HL-60/S4 treated with retinoic acid at 250 ng/mL for 4 days and 3 days (cell line): ENCODE results near the gene IFFO2.

ENCODE experiments used
- in situ Hi-C: fragments of 300-500 bp; cut with MboI; formaldehyde crosslinking; loops from 2 replicates; pipeline ENCODE4 v1.7.0; 2022; ENCODE audit warnings: low sequenced_read_pairs

The IFFO2 gene

GRCh38 chr1:18938008-18938706 is 18.3 kb downstream of the IFFO2 start:
- in situ Hi-C loops, result no loop called here

GRCh38 chr1:18937539-18937938 is 18.9 kb downstream of the IFFO2 start:
- in situ Hi-C loops, result no loop called here

- in situ Hi-C loops, result no loop called here
Measured at GRCh38 chr1:18936814-18937481, 19.5 kb downstream of the IFFO2 start.

- in situ Hi-C loops, result no loop called here
Measured at GRCh38 chr1:18936471-18936813, 20.0 kb downstream of the IFFO2 start.

- in situ Hi-C loops, result no loop called here
Measured at GRCh38 chr1:18934205-18935000, 22.1 kb downstream of the IFFO2 start.

GRCh38 chr1:18932879-18933278 is 23.6 kb downstream of the IFFO2 start:
- in situ Hi-C loops, result no loop called here

GRCh38 chr1:18932387-18932786 is 24.1 kb downstream of the IFFO2 start:
- in situ Hi-C loops, result no loop called here

- in situ Hi-C loops, result no loop called here
Measured at GRCh38 chr1:18931730-18932129, 24.7 kb downstream of the IFFO2 start.

GRCh38 chr1:18929686-18930085 is 26.8 kb downstream of the IFFO2 start:
- in situ Hi-C loops, result no loop called here

- in situ Hi-C loops, result no loop called here
Measured at GRCh38 chr1:18928985-18929384, 27.5 kb downstream of the IFFO2 start.

- in situ Hi-C loops, result no loop called here
Measured at GRCh38 chr1:18928406-18928805, 28.1 kb downstream of the IFFO2 start.

GRCh38 chr1:18927654-18928272 is 28.7 kb downstream of the IFFO2 start:
- in situ Hi-C loops, result no loop called here

- in situ Hi-C loops, result no loop called here
Measured at GRCh38 chr1:18927082-18927653, 29.3 kb downstream of the IFFO2 start.

GRCh38 chr1:18926315-18927081 is 30.0 kb downstream of the IFFO2 start:
- in situ Hi-C loops, result no loop called here

- in situ Hi-C loops, result no loop called here
Measured at GRCh38 chr1:18925279-18925678, 31.2 kb downstream of the IFFO2 start.

GRCh38 chr1:18924221-18924691 is 32.2 kb downstream of the IFFO2 start:
- in situ Hi-C loops, result no loop called here

- in situ Hi-C loops, result no loop called here
Measured at GRCh38 chr1:18923756-18924211, 32.7 kb downstream of the IFFO2 start.

- in situ Hi-C loops, result no loop called here
Measured at GRCh38 chr1:18922848-18923755, 33.4 kb downstream of the IFFO2 start.

- in situ Hi-C loops, result no loop called here
Measured at GRCh38 chr1:18922319-18922726, 34.2 kb downstream of the IFFO2 start.
